ENCODE results near the gene LGALS12.

- TF ChIP-seq EHMT2 (IDR thresholded peaks at IDR 0.05; ENCODE audit: borderline replicate concordance, low read depth, low read length) (no peak), CTCF (CRISPR knock-in tag; IDR thresholded peaks at IDR 0.05) (no peak), POLR2A (IDR thresholded peaks at IDR 0.05; ENCODE audit: insufficient read depth in 1 of 2, low read depth in 2 of 2, low read length in 2 of 2) (no peak), MYC (CRISPR knock-in tag; IDR thresholded peaks at IDR 0.05; ENCODE audit: borderline replicate concordance) (no peak), ZFP36 (IDR thresholded peaks at IDR 0.05; ENCODE audit: borderline replicate concordance, low read depth, low read length, partially characterized antibody) (no peak), ZNF282 (IDR thresholded peaks at IDR 0.05; ENCODE audit: partially characterized antibody) (no peak), ZBTB14 (CRISPR knock-in tag; IDR thresholded peaks at IDR 0.05) (no peak), MED8 (CRISPR knock-in tag; IDR thresholded peaks at IDR 0.05; ENCODE audit: insufficient replicate concordance) (no peak), TCF7 (IDR thresholded peaks at IDR 0.05; ENCODE audit: low read depth) (no peak), KDM4B (CRISPR knock-in tag; IDR thresholded peaks at IDR 0.05) (no peak), FOXA1 (IDR thresholded peaks at IDR 0.05) (no peak), FOXA1 (CRISPR knock-in tag; IDR thresholded peaks at IDR 0.05) (no peak)
- TF ChIP-seq, protein P1, sequence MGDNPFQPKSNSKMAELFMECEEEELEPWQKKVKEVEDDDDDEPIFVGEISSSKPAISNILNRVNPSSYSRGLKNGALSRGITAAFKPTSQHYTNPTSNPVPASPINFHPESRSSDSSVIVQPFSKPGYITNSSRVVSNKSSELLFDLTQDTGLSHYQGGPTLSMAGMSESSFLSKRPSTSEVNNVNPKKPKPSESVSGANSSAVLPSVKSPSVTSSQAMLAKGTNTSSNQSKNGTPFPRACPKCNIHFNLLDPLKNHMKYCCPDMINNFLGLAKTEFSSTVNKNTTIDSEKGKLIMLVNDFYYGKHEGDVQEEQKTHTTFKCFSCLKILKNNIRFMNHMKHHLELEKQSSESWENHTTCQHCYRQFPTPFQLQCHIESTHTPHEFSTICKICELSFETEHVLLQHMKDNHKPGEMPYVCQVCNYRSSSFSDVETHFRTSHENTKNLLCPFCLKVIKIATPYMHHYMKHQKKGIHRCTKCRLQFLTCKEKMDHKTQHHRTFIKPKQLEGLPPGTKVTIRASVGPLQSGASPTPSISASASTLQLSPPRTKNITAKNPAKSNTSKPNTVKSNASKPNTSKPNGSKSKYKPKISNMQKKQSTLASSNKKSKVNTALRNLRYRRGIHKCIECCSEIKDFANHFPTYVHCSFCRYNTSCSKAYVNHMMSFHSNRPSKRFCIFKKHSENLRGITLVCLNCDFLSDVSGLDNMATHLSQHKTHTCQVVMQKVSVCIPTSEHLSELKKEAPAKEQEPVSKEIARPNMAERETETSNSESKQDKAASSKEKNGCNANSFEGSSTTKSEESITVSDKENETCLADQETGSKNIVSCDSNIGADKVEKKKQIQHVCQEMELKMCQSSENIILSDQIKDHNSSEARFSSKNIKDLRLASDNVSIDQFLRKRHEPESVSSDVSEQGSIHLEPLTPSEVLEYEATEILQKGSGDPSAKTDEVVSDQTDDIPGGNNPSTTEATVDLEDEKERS (CRISPR knock-in tag; IDR thresholded peaks at IDR 0.05), result no peak
- TF ChIP-seq, protein P2, sequence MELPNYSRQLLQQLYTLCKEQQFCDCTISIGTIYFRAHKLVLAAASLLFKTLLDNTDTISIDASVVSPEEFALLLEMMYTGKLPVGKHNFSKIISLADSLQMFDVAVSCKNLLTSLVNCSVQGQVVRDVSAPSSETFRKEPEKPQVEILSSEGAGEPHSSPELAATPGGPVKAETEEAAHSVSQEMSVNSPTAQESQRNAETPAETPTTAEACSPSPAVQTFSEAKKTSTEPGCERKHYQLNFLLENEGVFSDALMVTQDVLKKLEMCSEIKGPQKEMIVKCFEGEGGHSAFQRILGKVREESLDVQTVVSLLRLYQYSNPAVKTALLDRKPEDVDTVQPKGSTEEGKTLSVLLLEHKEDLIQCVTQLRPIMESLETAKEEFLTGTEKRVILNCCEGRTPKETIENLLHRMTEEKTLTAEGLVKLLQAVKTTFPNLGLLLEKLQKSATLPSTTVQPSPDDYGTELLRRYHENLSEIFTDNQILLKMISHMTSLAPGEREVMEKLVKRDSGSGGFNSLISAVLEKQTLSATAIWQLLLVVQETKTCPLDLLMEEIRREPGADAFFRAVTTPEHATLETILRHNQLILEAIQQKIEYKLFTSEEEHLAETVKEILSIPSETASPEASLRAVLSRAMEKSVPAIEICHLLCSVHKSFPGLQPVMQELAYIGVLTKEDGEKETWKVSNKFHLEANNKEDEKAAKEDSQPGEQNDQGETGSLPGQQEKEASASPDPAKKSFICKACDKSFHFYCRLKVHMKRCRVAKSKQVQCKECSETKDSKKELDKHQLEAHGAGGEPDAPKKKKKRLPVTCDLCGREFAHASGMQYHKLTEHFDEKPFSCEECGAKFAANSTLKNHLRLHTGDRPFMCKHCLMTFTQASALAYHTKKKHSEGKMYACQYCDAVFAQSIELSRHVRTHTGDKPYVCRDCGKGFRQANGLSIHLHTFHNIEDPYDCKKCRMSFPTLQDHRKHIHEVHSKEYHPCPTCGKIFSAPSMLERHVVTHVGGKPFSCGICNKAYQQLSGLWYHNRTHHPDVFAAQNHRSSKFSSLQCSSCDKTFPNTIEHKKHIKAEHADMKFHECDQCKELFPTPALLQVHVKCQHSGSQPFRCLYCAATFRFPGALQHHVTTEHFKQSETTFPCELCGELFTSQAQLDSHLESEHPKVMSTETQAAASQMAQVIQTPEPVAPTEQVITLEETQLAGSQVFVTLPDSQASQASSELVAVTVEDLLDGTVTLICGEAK (IDR thresholded peaks at IDR 0.05), result no peak
- TF ChIP-seq, protein P2 (CRISPR knock-in tag; IDR thresholded peaks at IDR 0.05), result no peak
- TF ChIP-seq, protein P3, sequence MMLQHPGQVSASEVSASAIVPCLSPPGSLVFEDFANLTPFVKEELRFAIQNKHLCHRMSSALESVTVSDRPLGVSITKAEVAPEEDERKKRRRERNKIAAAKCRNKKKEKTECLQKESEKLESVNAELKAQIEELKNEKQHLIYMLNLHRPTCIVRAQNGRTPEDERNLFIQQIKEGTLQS (CRISPR knock-in tag; IDR thresholded peaks at IDR 0.05), result no peak
Measured at GRCh38 chr11:63556404-63557013, 50.6 kb downstream of the LGALS12 start.
